Vagina (tissue), 2 donors: ENCODE measurements around the gene TGOLN2.

Experiments
- POLR2AphosphoS5 ChIP-seq, 2 donors: sonication (generic); formaldehyde crosslinking; IDR thresholded peaks; one replicate each; pipeline ENCODE4 v1.9.0; 2017; ENCODE audit warnings: antibody characterized with exemption in 2 of 2, mild to moderate bottlenecking in 2 of 2, low read depth in 1 of 2; ENCODE audit not compliant: insufficient read depth in 1 of 2
- TF ChIP-seq, protein P1 (sequence below), 3 experiments: fragments of 450-650 bp in 2 of 3; fragments of 200-600 bp in 1 of 3; sonication (generic) in 1 of 3; IDR thresholded peaks; one replicate each; pipeline ENCODE4 v1.5.1; 2017 to 2019; ENCODE audit warnings: antibody characterized with exemption in 3 of 3, mild to moderate bottlenecking in 2 of 3, moderate library complexity in 2 of 3

DNA sequence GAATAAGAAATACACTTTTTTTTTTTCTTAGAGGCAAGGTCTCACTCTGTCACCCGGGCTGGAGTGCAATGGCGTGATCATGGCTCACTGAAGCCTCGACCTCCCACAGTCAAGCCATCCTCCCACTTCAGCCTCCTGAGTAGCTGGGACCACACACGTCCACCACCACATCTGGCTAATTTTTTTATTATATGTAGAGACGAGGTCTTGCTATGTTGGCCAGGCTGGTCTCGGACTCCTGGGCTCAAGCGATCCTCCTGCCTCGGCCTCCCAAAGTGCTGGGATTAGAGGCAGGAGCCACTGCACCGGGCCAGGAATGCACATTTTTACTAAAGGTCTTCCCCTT, 2.4 kb downstream of the TGOLN2 start:
- TF ChIP-seq POLR2AphosphoS5 (IDR thresholded peaks at IDR 0.05; ENCODE audit: insufficient read depth in 1 of 2, low read depth in 1 of 2), result no peak
- TF ChIP-seq, protein P1, sequence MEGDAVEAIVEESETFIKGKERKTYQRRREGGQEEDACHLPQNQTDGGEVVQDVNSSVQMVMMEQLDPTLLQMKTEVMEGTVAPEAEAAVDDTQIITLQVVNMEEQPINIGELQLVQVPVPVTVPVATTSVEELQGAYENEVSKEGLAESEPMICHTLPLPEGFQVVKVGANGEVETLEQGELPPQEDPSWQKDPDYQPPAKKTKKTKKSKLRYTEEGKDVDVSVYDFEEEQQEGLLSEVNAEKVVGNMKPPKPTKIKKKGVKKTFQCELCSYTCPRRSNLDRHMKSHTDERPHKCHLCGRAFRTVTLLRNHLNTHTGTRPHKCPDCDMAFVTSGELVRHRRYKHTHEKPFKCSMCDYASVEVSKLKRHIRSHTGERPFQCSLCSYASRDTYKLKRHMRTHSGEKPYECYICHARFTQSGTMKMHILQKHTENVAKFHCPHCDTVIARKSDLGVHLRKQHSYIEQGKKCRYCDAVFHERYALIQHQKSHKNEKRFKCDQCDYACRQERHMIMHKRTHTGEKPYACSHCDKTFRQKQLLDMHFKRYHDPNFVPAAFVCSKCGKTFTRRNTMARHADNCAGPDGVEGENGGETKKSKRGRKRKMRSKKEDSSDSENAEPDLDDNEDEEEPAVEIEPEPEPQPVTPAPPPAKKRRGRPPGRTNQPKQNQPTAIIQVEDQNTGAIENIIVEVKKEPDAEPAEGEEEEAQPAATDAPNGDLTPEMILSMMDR (IDR thresholded peaks at IDR 0.05), result no peak
